ENCODE data around the gene GRAMD1B.

The GRAMD1B gene

GRCh38 chr11:123588117-123588863 is 158.2 kb downstream of the GRAMD1B start:
- no peak for DNase-seq (ENCODE audit: low read depth)

DNA sequence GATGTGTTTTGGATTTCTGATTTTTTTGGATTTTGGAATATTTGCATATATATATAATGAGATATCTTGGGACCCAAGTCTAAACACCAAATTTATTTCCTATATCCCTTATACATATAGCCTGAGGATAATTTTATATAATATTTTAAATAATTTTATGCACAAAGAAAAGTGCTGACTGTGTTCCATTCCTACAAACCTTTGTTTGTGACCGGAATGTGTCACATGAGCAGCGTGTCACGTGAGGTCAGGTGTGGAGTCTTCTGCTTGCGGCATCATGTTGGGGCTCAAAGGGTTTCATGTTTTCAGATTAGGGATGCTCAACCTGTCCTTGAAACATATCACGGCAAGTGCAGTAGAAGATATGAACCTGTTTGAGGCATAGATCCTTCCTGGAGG is 158.8 kb downstream of the GRAMD1B start:
- DNase-seq (ENCODE audit: low read depth) = no peak

GRCh38 chr11:123590296-123590912 is 160.3 kb downstream of the GRAMD1B start:
- no peak for DNase-seq (ENCODE audit: low read depth)

DNA sequence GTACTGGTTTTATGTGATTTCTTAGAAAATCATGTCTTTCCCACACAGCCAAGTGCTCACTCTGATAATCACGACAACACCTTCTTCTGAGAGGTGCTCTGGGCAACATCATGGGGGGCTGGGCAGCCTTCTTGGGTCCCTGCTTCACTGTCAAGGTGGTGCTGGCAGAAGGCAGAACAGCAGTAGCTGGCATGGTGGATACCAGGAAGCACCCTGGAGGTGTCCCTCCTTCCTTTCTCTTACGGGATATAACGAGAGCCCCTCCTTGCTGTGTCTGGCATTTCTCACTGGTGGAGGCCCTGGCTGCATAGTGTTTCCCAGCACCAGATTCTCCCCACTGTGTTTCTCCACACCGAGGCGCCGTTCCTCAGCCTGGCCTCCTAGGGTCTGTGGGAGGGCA is 163.5 kb downstream of the GRAMD1B start:
- no peak for DNase-seq (ENCODE audit: low read depth)

GRCh38 chr11:123594188-123594901 is 164.3 kb downstream of the GRAMD1B start:
- no peak for DNase-seq (ENCODE audit: low read depth)

DNA sequence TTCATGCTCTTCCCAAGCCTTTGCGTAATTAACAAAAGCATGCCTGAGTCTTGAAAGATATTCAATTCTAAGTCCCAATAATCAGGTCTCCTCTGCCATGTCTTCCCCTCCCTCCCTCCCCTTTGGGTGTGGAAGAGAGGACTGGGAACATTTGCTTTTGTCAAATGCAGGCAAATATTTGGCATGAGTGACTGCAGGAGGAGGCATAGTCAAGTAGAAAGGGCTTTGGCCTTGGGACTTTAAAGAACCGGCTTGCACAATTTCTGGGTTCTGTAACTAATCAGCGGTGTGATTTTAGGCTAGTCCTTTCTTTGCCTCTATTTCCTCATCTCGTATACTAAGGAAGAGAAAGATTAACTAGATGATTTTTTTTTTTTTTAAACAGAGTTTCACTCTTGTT is 164.9 kb downstream of the GRAMD1B start:
- no peak for DNase-seq (ENCODE audit: low read depth)

DNA sequence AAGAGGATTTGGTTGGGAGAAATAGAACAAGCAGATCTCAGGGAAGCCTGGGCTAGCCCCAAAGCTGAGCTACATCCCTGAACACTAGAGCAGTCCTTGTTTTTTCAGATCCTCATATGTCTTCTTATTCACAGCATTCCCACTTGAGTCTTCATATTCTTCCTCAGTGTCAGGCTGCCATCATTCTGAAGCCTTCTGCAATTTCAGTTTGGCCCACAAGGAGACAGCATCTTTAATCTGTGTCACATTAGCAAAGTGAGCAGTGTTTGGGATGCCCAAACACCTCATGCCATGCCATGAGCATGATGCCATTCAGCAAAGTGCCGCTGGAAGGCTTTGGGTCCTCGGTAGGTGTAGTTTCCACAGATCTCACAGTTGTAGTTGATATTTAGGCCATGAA is 167.8 kb downstream of the GRAMD1B start:
- no peak for DNase-seq (ENCODE audit: low read depth)

- DNase-seq (ENCODE audit: low read depth) = no peak
Observed at GRCh38 chr11:123601136-123601535, 171.1 kb downstream of the GRAMD1B start.

- no peak for DNase-seq (ENCODE audit: low read depth)
Observed at GRCh38 chr11:123601743-123602142, 171.7 kb downstream of the GRAMD1B start.

DNA sequence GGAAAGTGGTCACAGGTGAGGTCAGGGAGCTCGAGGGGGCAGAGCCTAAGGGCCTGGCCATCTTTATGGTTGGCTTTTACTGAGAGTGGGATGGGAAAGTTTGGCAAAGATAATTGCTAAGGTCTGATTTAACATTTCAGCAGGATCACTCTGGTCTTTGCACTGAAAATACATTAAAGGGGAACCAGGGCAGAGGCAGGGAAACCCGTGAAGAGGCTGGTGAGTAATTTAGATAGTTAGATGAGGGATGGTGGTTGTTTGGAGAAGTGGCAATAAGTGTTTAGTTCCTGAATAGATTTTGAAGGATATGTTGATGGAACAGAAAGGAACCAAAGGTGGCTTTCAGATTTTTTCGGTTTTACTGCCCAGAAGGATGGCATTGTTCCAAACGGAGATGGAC is 173.6 kb downstream of the GRAMD1B start:
- no peak for DNase-seq (ENCODE audit: low read depth)

GRCh38 chr11:123607781-123608180 is 177.7 kb downstream of the GRAMD1B start:
- no peak for DNase-seq (ENCODE audit: low read depth)

GRCh38 chr11:123608371-123608770 is 178.3 kb downstream of the GRAMD1B start:
- no peak for DNase-seq (ENCODE audit: low read depth)

- no peak for DNase-seq (ENCODE audit: low read depth)
Observed at GRCh38 chr11:123608945-123609344, 178.9 kb downstream of the GRAMD1B start.

- DNase-seq (ENCODE audit: low read depth) = no peak
Observed at GRCh38 chr11:123611698-123612097, 181.6 kb downstream of the GRAMD1B start.

GRCh38 chr11:123616505-123617198 is 186.6 kb downstream of the GRAMD1B start:
- DNase-seq (ENCODE audit: low read depth) = no peak

DNA sequence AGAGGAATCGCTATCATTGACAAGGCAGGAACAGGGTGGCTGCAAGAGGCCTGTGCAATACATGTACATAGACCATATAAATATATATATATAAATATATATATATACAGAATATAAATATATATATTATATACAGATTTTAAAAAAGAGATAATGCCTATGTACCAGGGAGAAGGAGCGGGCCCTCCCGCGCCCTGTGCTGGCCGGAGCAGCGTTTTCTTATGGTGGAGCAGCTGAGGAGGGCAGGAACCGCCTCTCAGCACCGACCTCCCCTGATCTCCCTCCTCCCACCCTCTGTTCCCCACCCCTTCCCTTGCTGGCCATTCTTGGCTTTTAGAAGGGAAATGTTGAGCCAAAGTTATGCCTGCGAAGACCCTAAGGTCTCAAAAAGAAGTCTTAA is 192.5 kb downstream of the GRAMD1B start:
- DNase-seq (ENCODE audit: low read depth) = no peak

- DNase-seq (ENCODE audit: low read depth) = no peak
Observed at GRCh38 chr11:123624974-123625373, 194.9 kb downstream of the GRAMD1B start.

DNA sequence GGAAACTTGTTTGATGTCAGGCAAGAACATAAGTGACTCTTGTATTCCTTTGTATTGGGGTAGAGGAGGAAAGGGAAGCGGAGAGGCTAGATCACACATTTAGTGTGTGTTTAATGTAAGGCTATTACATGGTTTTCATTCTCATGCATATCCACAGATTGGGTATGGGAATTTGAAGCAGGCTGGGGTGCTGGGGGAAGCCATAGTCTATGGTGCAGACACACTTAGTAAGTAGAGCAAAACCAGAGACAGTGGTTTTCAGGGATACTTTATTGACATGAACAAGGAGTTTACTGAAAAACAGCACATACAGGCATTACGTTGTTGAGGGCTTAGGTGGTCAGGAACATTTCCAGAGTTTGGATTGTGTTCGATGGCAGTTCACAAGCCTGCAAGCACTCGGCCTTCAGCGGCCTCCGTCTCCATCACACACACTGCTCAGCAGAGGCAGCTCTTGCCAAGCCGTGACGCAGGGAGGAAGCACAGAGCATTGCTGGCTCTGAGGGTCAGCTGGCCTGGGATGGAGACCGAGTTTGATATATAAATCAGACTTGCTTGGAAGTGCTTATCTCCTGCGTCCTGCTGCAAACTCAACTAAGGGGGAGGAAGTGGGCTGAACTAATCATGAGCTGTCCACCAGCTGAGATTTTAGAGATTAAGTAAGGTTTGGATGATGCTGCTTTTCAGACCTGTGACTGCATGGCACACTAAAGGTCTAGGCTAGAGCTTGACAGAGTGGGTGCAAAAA is 199.0 kb downstream of the GRAMD1B start:
- no peak for DNase-seq (ENCODE audit: low read depth)

GRCh38 chr11:123630126-123630608 is 200.1 kb downstream of the GRAMD1B start:
- no peak for DNase-seq (ENCODE audit: low read depth)

DNA sequence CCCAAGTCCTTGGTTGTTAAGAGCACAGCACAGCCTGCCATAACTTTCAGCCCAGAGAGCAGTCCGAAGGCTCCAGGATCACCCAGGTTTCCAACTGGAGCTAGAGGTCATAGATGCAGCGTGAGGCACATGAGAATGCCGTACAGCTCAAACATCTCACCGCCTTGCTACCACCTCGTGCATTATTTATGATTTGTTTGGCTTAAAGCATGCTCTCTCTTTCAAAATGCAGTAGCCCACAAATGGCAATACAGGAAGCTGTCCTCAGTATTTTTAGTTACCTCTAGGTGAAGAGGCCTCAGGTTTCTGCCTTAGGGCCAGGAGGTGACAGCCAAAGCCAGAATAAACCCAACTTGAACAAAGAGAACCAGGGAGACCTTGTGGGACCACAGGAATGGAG is 210.0 kb downstream of the GRAMD1B start:
- DNase-seq (ENCODE audit: low read depth) = no peak

DNA sequence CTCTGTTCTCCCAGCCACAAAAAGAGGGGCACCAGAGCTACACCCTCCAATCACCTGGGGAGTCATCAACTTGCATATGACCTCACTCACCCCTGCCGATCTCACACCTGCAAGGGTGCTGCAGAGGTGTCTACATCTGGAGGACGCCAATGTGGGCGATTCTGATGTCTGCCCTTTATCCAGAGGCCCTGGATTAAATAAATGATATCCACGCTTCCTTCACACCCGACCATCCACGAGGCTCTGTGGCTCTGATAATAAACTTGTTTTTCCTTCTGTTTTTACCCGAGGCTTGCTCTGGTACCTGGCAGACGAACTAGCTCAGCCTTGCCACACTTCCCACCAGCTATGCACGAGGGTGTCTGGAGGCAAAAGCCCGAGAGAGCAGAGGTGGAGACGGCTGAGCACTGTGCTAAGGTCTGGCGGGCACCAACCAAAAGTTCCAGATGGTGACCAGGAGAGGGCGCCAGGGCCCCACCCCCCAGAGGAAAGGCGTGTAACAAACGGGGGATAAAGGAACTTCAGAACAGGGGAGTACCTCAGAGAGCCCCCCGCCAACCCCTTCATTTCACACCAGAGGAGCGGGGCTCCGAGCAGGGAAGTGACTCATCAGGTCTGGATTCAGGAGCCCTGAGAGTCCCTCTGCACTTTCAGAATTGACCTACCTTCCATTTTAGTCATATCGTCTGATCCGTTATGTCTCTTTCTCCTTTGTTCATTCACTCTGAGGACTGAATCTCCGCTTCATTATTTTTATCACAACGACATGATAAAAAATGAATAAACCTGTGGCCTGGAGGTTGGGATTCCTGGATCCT is 210.8 kb downstream of the GRAMD1B start:
- peak; percentile 5 for DNase-seq (ENCODE audit: low read depth)

Measured in activated T-helper 1 cell treated with Interleukin-2 at 50 U/mL for 16 hours (primary cell).